OCI-LY3 (cell line): ENCODE data around the gene TENM4.

ENCODE experiments used
- H2AFZ ChIP-seq: fragments of 200-600, 300-600 bp; shearing (Covaris generic); 2 replicates; pipeline ENCODE4 v1.6.0; 2014; ENCODE audit warnings: antibody characterized with exemption, low read depth, low read length
- H3K27ac ChIP-seq: fragments of 200-600, 300-600 bp; sonication (generic); 2 replicates; pipeline ENCODE4 v1.5.1; 2014; ENCODE audit warnings: mild to moderate bottlenecking, low read length, moderate library complexity, mixed read lengths
- H3K27me3 ChIP-seq: fragments of 200-600, 300-600 bp; sonication (generic); 2 replicates; pipeline ENCODE4 v1.6.1; 2014; ENCODE audit warnings: low read depth, low read length, mixed read lengths
- H3K36me3 ChIP-seq: fragments of 200-600, 300-600 bp; sonication (generic); replicated peaks from 2 replicates; pipeline ENCODE3; 2014; ENCODE audit warnings: low read depth, low read length, mixed read lengths
- H3K4me1 ChIP-seq: fragments of 300-600, 200-600 bp; sonication (generic); 2 replicates; pipeline ENCODE4 v1.6.1; 2014; ENCODE audit warnings: low read length, mixed read lengths
- H3K4me2 ChIP-seq: fragments of 200-600, 300-600 bp; sonication (generic); 2 replicates; pipeline ENCODE4 v1.6.1; 2014; ENCODE audit warnings: low read length, mixed read lengths
- H3K4me3 ChIP-seq: fragments of 300-600, 200-600 bp; sonication (generic); 2 replicates; pipeline ENCODE4 v1.5.1; 2014; ENCODE audit warnings: antibody characterized with exemption, mild to moderate bottlenecking, low read length, moderate library complexity
- H3K79me2 ChIP-seq: fragments of 300-600, 200-600 bp; shearing (Covaris generic); 2 replicates; pipeline ENCODE4 v1.6.1; 2014; ENCODE audit warnings: mild to moderate bottlenecking, low read length, mixed read lengths
- H3K9ac ChIP-seq: fragments of 300-600, 200-600 bp; shearing (Covaris generic); 2 replicates; pipeline ENCODE4 v1.6.0; 2014; ENCODE audit warnings: mild to moderate bottlenecking, low read length, moderate library complexity
- H3K9me3 ChIP-seq: fragments of 200-600, 300-600 bp; shearing (Covaris generic); 2 replicates; pipeline ENCODE4 v1.6.1; 2014; ENCODE audit warnings: low read length, mixed read lengths; ENCODE audit not compliant: insufficient read depth
- H4K20me1 ChIP-seq: fragments of 200-600, 300-600 bp; sonication (generic); 2 replicates; pipeline ENCODE4 v1.6.1; 2016; ENCODE audit warnings: low read length, mixed read lengths; ENCODE audit not compliant: insufficient read depth
- EZH2phosphoT487 ChIP-seq: fragments of 200-600 bp; shearing (Covaris generic); IDR thresholded peaks from 2 replicates; pipeline ENCODE4 v1.6.1; 2018; ENCODE audit warnings: antibody characterized with exemption, mixed run types, low read depth
- TF ChIP-seq, protein P1 (sequence below): fragments of 200-600, 300-600 bp; sonication (generic); IDR thresholded peaks from 2 replicates; pipeline ENCODE4 v1.5.1; 2014; ENCODE audit warnings: antibody characterized with exemption, low read length, low read depth

Gene TENM4

DNA sequence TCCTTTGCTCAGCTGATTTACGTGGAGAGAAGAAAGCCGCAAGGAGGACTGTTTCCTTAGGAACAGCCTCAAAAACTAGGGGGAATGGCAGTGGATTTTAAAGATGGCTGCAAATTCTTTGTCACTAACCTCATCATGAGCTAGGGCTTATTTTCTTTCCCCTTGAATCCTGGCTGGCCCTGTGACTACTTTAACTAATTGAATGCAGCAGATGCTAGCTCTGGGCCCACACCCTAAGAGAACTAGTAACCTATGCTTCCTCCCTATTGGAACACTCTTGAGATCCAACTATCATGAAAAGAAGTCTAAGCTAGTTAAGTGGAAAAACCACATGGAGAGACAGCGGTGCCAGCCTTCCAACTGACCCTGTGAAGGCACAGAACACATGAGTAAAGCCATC lies 444.8 kb downstream of the TENM4 start:
- Histone ChIP-seq H2AFZ (no peak overlapping the region), H3K27me3 (no peaks in the 10 kb centered on the region), H3K9ac (no peak overlapping the region), H3K4me1 (no peaks in the 10 kb centered on the region), H4K20me1 (no peaks in the 10 kb centered on the region), H3K9me3 (peaks cover 6% of the 10 kb centered on the region; the same call in 1 of the 2 replicates), H3K4me2 (no peak overlapping the region), H3K4me3 (no peak overlapping the region), H3K36me3 (no peaks in the 10 kb centered on the region), H3K79me2 (no peaks in the 10 kb centered on the region), H3K27ac (no peak overlapping the region)
- TF ChIP-seq EZH2phosphoT487: no peak
- TF ChIP-seq, protein P1, sequence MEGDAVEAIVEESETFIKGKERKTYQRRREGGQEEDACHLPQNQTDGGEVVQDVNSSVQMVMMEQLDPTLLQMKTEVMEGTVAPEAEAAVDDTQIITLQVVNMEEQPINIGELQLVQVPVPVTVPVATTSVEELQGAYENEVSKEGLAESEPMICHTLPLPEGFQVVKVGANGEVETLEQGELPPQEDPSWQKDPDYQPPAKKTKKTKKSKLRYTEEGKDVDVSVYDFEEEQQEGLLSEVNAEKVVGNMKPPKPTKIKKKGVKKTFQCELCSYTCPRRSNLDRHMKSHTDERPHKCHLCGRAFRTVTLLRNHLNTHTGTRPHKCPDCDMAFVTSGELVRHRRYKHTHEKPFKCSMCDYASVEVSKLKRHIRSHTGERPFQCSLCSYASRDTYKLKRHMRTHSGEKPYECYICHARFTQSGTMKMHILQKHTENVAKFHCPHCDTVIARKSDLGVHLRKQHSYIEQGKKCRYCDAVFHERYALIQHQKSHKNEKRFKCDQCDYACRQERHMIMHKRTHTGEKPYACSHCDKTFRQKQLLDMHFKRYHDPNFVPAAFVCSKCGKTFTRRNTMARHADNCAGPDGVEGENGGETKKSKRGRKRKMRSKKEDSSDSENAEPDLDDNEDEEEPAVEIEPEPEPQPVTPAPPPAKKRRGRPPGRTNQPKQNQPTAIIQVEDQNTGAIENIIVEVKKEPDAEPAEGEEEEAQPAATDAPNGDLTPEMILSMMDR: no peak

- no peak for TF ChIP-seq EZH2phosphoT487
- TF ChIP-seq, protein P1: no peak
- H3K9ac ChIP-seq: no peak overlapping the region
These were observed 445.7 kb downstream of the TENM4 start for GRCh38 chr11:78995171-78995570.

DNA sequence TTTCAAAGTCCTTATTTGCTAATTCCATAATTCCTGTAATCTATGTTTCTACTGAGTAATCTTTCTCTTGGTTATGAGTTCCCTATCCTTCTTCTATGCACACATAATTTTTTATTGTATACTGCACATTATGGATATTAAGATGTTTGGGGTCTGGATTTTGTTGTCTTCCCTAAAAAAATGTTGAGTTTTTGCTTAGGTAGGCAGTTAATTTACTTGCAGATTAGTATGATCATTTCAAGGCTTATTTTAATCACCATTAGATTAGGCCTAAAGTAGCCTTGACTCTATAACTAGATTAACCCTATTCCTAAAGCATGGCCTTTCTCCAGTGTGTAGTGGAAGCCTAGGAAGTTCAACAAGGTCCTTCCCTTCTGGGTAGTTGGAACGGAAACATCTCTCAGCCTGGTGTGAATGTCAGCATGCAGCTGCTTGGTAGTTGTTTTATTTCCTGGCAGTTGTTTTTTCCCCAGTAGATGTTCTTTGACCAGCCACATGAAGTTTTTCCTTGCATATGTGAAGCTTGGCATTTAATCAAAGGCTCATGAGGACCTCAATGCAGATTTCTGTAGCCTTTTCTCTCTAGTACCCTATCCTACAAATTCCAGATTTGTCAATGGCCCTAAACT lies 446.9 kb downstream of the TENM4 start:
- Histone ChIP-seq H3K4me3 (no peak overlapping the region), H3K9ac (no peak overlapping the region), H3K36me3 (no peaks in the 10 kb centered on the region), H4K20me1 (no peaks in the 10 kb centered on the region), H2AFZ (no peak overlapping the region), H3K27ac (no peak overlapping the region), H3K4me2 (no peak overlapping the region), H3K79me2 (no peaks in the 10 kb centered on the region), H3K27me3 (no peaks in the 10 kb centered on the region), H3K4me1 (no peaks in the 10 kb centered on the region), H3K9me3 (no peaks in the 10 kb centered on the region)
- TF ChIP-seq, protein P1: no peak
- TF ChIP-seq EZH2phosphoT487: no peak

More at GRCh38 chr11:78995171-78995570, 445.7 kb downstream of the TENM4 start:
- Histone ChIP-seq H2AFZ (no peak overlapping the region), H3K4me3 (no peak overlapping the region), H3K4me2 (no peak overlapping the region), H3K79me2 (no peaks in the 10 kb centered on the region), H4K20me1 (no peaks in the 10 kb centered on the region), H3K27me3 (no peaks in the 10 kb centered on the region), H3K36me3 (no peaks in the 10 kb centered on the region), H3K27ac (no peak overlapping the region), H3K9me3 (peaks cover 6% of the 10 kb centered on the region; the same call in 1 of the 2 replicates), H3K4me1 (no peaks in the 10 kb centered on the region)

GRCh38 chr11:78991681-78992080 lies 449.1 kb downstream of the TENM4 start:
- Histone ChIP-seq H4K20me1 (no peaks in the 10 kb centered on the region), H3K27me3 (no peaks in the 10 kb centered on the region), H2AFZ (no peak overlapping the region), H3K36me3 (no peaks in the 10 kb centered on the region), H3K27ac (no peak overlapping the region), H3K4me1 (no peaks in the 10 kb centered on the region), H3K79me2 (no peaks in the 10 kb centered on the region), H3K9me3 (no peaks in the 10 kb centered on the region), H3K4me3 (no peak overlapping the region), H3K4me2 (no peak overlapping the region), H3K9ac (no peak overlapping the region)
- no peak for TF ChIP-seq EZH2phosphoT487
- TF ChIP-seq, protein P1: no peak
